HepG2 (cell line): Measurements from ENCODE around the gene RAB5B. TPM values are rescaled to one million over a fixed set of nuclear protein-coding genes. Genes with fewer than 3 reads are reported as not detected.

Experiments used
- ETV5 ChIP-seq: IDR thresholded peaks from 2 replicates; pipeline ENCODE4 v1.6.1; 2018; ENCODE audit warnings: missing biosample characterization, missing genetic modification reagents, inconsistent platforms, borderline replicate concordance
- GABPB1 ChIP-seq: IDR thresholded peaks from 2 replicates; pipeline ENCODE4 v1.6.1; 2016; ENCODE audit warnings: mild to moderate bottlenecking, missing genetic modification reagents, moderate library complexity, missing compliant biosample characterization
- NCOA5 ChIP-seq: sonication (generic); formaldehyde crosslinking; IDR thresholded peaks from 2 replicates; pipeline ENCODE4 v1.4.0; 2020; ENCODE audit warnings: missing genetic modification reagents
- SMARCC2 ChIP-seq: fragments of 450-650 bp; IDR thresholded peaks from 2 replicates; pipeline ENCODE4 v1.6.1; 2017; ENCODE audit warnings: antibody characterized with exemption, mild to moderate bottlenecking
- SPEN ChIP-seq: sonication (generic); formaldehyde crosslinking; IDR thresholded peaks from 2 replicates; pipeline ENCODE4 v1.5.1; 2020; ENCODE audit warnings: low read depth, mild to moderate bottlenecking, missing genetic modification reagents
- STAG1 ChIP-seq: sonication (generic); formaldehyde crosslinking; IDR thresholded peaks from 2 replicates; pipeline ENCODE4 v1.4.0; 2020; ENCODE audit warnings: missing genetic modification reagents
- ZBED4 ChIP-seq: sonication (generic); formaldehyde crosslinking; IDR thresholded peaks from 2 replicates; pipeline ENCODE4 v1.4.0; 2020; ENCODE audit warnings: missing genetic modification reagents, borderline replicate concordance
- ZBTB38 ChIP-seq: sonication (generic); formaldehyde crosslinking; IDR thresholded peaks from 2 replicates; pipeline ENCODE4 v1.5.1; 2020; ENCODE audit warnings: mild to moderate bottlenecking, missing genetic modification reagents
- ZFP36L2 ChIP-seq: sonication (generic); formaldehyde crosslinking; IDR thresholded peaks from 2 replicates; pipeline ENCODE4 v1.4.0; 2020; ENCODE audit warnings: missing genetic modification reagents
- ZNF687 ChIP-seq: sonication (generic); formaldehyde crosslinking; IDR thresholded peaks from 2 replicates; pipeline ENCODE4 v1.5.1; 2020; ENCODE audit warnings: mild to moderate bottlenecking, missing genetic modification reagents, moderate library complexity
- ZNF839 ChIP-seq: sonication (generic); formaldehyde crosslinking; IDR thresholded peaks from 2 replicates; pipeline ENCODE4 v1.4.0; 2020; ENCODE audit warnings: missing genetic modification reagents, mild to moderate bottlenecking, borderline replicate concordance
- ZSCAN29 ChIP-seq: sonication (generic); formaldehyde crosslinking; conservative IDR thresholded peaks from 2 replicates; pipeline ENCODE4 v1.4.0; 2020; ENCODE audit warnings: mild to moderate bottlenecking, missing genetic modification reagents
- polyA plus RNA-seq, 8 experiments: library from polyadenylated mRNA; depleted of rRNA in 3 of 8; stranded (reverse) in 7 of 8; unstranded in 1 of 8; fragments of >200 nt; fragmentation: Illumina TruSeq in 4 of 8; extraction: Trizol in 4 of 8; gene quantifications; 2 replicates each; pipeline versions ENCODE4 v1.2.1 to v1.2.3, GENCODE V29; 2011 to 2016; ENCODE audit warnings: low read depth in 4 of 8, missing spikeins in 1 of 8, mixed read lengths in 1 of 8; ENCODE audit not compliant: insufficient read depth in 1 of 8
- total RNA-seq, 5 experiments: library from RNA; depleted of rRNA; stranded (reverse); fragments of >200 nt; fragmentation: Illumina TruSeq; extraction: Trizol; gene quantifications; 2 replicates each; pipeline ENCODE4 v1.2.3, GENCODE V29; 2016; ENCODE audit warnings: low read depth in 1 of 5
- TF ChIP-seq, protein P1 (sequence below), 2 experiments: sonication (generic) in 1 of 2; formaldehyde crosslinking in 1 of 2; IDR thresholded peaks; 2 replicates each; pipeline versions ENCODE4 v1.4.0 to v1.6.1; 2016 to 2020; ENCODE audit warnings: borderline replicate concordance in 1 of 2, low read depth in 1 of 2, mild to moderate bottlenecking in 1 of 2, missing genetic modification reagents in 1 of 2
- TF ChIP-seq, protein P2 (sequence below): sonication (generic); formaldehyde crosslinking; IDR thresholded peaks from 2 replicates; pipeline ENCODE4 v1.4.0; 2020; ENCODE audit warnings: mild to moderate bottlenecking, missing genetic modification reagents, borderline replicate concordance

Gene RAB5B
- total and polyA plus RNA-seq, 2 of the 13 experiments (the other 11 are each of a cell fraction or from before 2014, with no cell fraction given), result 26.0 to 68.3 TPM

- TF ChIP-seq ZNF839 (CRISPR knock-in tag), result no peak
- TF ChIP-seq STAG1 (CRISPR knock-in tag), result no peak
- TF ChIP-seq, protein P1, sequence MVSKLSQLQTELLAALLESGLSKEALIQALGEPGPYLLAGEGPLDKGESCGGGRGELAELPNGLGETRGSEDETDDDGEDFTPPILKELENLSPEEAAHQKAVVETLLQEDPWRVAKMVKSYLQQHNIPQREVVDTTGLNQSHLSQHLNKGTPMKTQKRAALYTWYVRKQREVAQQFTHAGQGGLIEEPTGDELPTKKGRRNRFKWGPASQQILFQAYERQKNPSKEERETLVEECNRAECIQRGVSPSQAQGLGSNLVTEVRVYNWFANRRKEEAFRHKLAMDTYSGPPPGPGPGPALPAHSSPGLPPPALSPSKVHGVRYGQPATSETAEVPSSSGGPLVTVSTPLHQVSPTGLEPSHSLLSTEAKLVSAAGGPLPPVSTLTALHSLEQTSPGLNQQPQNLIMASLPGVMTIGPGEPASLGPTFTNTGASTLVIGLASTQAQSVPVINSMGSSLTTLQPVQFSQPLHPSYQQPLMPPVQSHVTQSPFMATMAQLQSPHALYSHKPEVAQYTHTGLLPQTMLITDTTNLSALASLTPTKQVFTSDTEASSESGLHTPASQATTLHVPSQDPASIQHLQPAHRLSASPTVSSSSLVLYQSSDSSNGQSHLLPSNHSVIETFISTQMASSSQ (IDR thresholded peaks at IDR 0.05; ENCODE audit: low read depth), result no peak
- TF ChIP-seq, protein P1 (CRISPR knock-in tag; IDR thresholded peaks at IDR 0.05; ENCODE audit: borderline replicate concordance), result no peak
- TF ChIP-seq SMARCC2, result no peak
- 0 out of 2 replicates have a peak, but pooled peaks have one; percentile 23 for TF ChIP-seq SPEN (CRISPR knock-in tag)
- peak; percentile 18; the same call in 1 of the 2 replicates for TF ChIP-seq ZBTB38 (CRISPR knock-in tag)
- no peak for TF ChIP-seq ZFP36L2 (CRISPR knock-in tag)
- TF ChIP-seq, protein P2, sequence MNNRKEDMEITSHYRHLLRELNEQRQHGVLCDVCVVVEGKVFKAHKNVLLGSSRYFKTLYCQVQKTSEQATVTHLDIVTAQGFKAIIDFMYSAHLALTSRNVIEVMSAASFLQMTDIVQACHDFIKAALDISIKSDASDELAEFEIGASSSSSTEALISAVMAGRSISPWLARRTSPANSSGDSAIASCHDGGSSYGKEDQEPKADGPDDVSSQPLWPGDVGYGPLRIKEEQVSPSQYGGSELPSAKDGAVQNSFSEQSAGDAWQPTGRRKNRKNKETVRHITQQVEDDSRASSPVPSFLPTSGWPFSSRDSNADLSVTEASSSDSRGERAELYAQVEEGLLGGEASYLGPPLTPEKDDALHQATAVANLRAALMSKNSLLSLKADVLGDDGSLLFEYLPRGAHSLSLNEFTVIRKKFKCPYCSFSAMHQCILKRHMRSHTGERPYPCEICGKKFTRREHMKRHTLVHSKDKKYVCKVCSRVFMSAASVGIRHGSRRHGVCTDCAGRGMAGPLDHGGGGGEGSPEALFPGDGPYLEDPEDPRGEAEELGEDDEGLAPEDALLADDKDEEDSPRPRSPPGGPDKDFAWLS, result no peak
- TF ChIP-seq ZNF687, result peak; percentile 39
- TF ChIP-seq ZSCAN29 (CRISPR knock-in tag), result no peak
- peak; percentile 22; the same call in 1 of the 2 replicates for TF ChIP-seq GABPB1 (CRISPR knock-in tag)
- TF ChIP-seq ZBED4 (CRISPR knock-in tag), result no peak
- TF ChIP-seq NCOA5 (CRISPR knock-in tag), result no peak
- no peak for TF ChIP-seq ETV5
Measured at GRCh38 chr12:55931780-55932550, 41.9 kb upstream of the RAB5B start (continued).
